Measurements from ENCODE around the gene GPSM1.
"Not testable (repeated sequence)": the region's sequence is repeated elsewhere in the genome, so short reads cannot be mapped to it uniquely, and the experiment has no call there.

GPSM1 gene

GRCh38 chr9:136316896-136317676 is 10.3 kb upstream of the GPSM1 start:
- in situ Hi-C loops (cut with MboI; ENCODE audit: low sequenced_read_pairs) = no loop called here

GRCh38 chr9:136317695-136318094 is 9.6 kb upstream of the GPSM1 start:
- in situ Hi-C loops (cut with MboI; ENCODE audit: low sequenced_read_pairs) = no loop called here

GRCh38 chr9:136318111-136318775 is 9.1 kb upstream of the GPSM1 start:
- in situ Hi-C loops (cut with MboI; ENCODE audit: low sequenced_read_pairs) = no loop called here

GRCh38 chr9:136318776-136319241 is 8.5 kb upstream of the GPSM1 start:
- in situ Hi-C loops (cut with MboI; ENCODE audit: low sequenced_read_pairs) = no loop called here

GRCh38 chr9:136319244-136319643 is 8.1 kb upstream of the GPSM1 start:
- in situ Hi-C loops (cut with MboI; ENCODE audit: low sequenced_read_pairs) = not testable (repeated sequence)

GRCh38 chr9:136319955-136320354 is 7.4 kb upstream of the GPSM1 start:
- in situ Hi-C loops (cut with MboI; ENCODE audit: low sequenced_read_pairs) = not testable (repeated sequence)

- in situ Hi-C loops (cut with MboI; ENCODE audit: low sequenced_read_pairs) = not testable (repeated sequence)
Measured at GRCh38 chr9:136320972-136321371, 6.4 kb upstream of the GPSM1 start.

- in situ Hi-C loops (cut with MboI; ENCODE audit: low sequenced_read_pairs) = no loop called here
Measured at GRCh38 chr9:136321561-136321960, 5.8 kb upstream of the GPSM1 start.

- in situ Hi-C loops (cut with MboI; ENCODE audit: low sequenced_read_pairs) = no loop called here
Measured at GRCh38 chr9:136322756-136323330, 4.5 kb upstream of the GPSM1 start.

GRCh38 chr9:136323371-136323789 is 4.0 kb upstream of the GPSM1 start:
- in situ Hi-C loops (cut with MboI; ENCODE audit: low sequenced_read_pairs) = no loop called here

- in situ Hi-C loops (cut with MboI; ENCODE audit: low sequenced_read_pairs) = loop anchor here (25.0 kb wide), 1 partner anchor 313 kb away; no protein-coding TSS in a partner anchor
Measured at GRCh38 chr9:136324501-136325300, 2.6 kb upstream of the GPSM1 start.

- in situ Hi-C loops (cut with MboI; ENCODE audit: low sequenced_read_pairs) = loop anchor here (25.0 kb wide), 1 partner anchor 312 kb away; no protein-coding TSS in a partner anchor
Measured at GRCh38 chr9:136325358-136325757, 2.0 kb upstream of the GPSM1 start.

GRCh38 chr9:136326061-136326760 is 1.1 kb upstream of the GPSM1 start:
- in situ Hi-C loops (cut with MboI; ENCODE audit: low sequenced_read_pairs) = loop anchor here (25.0 kb wide), 1 partner anchor 311 kb away; no protein-coding TSS in a partner anchor

- in situ Hi-C loops (cut with MboI; ENCODE audit: low sequenced_read_pairs) = loop anchor here (25.0 kb wide), 1 partner anchor 310 kb away; no protein-coding TSS in a partner anchor
Measured at GRCh38 chr9:136326761-136327303, 507 bp upstream of the GPSM1 start.

- in situ Hi-C loops (cut with MboI; ENCODE audit: low sequenced_read_pairs) = loop anchor here (25.0 kb wide), 1 partner anchor 309 kb away; no protein-coding TSS in a partner anchor
Measured at GRCh38 chr9:136328011-136328621, 777 bp downstream of the GPSM1 start.

GRCh38 chr9:136328622-136329041 is 1.3 kb downstream of the GPSM1 start:
- in situ Hi-C loops (cut with MboI; ENCODE audit: low sequenced_read_pairs) = loop anchor here (25.0 kb wide), 1 partner anchor 309 kb away; no protein-coding TSS in a partner anchor

GRCh38 chr9:136329211-136329627 is 1.9 kb downstream of the GPSM1 start:
- in situ Hi-C loops (cut with MboI; ENCODE audit: low sequenced_read_pairs) = loop anchor here (25.0 kb wide), 1 partner anchor 308 kb away; no protein-coding TSS in a partner anchor

GRCh38 chr9:136329636-136330405 is 2.5 kb downstream of the GPSM1 start:
- in situ Hi-C loops (cut with MboI; ENCODE audit: low sequenced_read_pairs) = loop anchor here (25.0 kb wide), 1 partner anchor 307 kb away; no protein-coding TSS in a partner anchor
